CD14-positive monocyte (primary cell): ENCODE data around the gene UACA. TPM values are rescaled to one million over a fixed set of nuclear protein-coding genes. Genes with fewer than 3 reads are reported as not detected.

Experiments used
- DNase-seq, 3 donors: peaks; one replicate each; pipeline ENCODE4 v3.0.0-alpha.2; 2011 to 2022
- H2AFZ ChIP-seq: 2 replicates; pipeline ENCODE4 v1.6.0; 2012; ENCODE audit warnings: mild to moderate bottlenecking, low read depth, low read length, inconsistent platforms; ENCODE audit not compliant: insufficient read depth, poor library complexity, severe bottlenecking
- H3K27ac ChIP-seq, 2 donors: 1 replicate in 1 of 2; 2 replicates in 1 of 2; pipeline ENCODE4 v1.5.1; 2012 to 2013; ENCODE audit warnings: low read length in 2 of 2, control low read depth in 1 of 2, inconsistent platforms in 1 of 2, low read depth in 1 of 2, mild to moderate bottlenecking in 1 of 2
- H3K27me3 ChIP-seq, 2 donors: one replicate each; pipeline versions ENCODE4 v1.6.0 to v1.6.1; 2011 to 2013; ENCODE audit warnings: low read length in 2 of 2; ENCODE audit not compliant: control insufficient read depth in 2 of 2, insufficient read depth in 2 of 2
- H3K36me3 ChIP-seq, 2 donors: replicated peaks in 1 of 2; 1 replicate in 1 of 2; 2 replicates in 1 of 2; pipeline versions ENCODE4 v1.5.1 to v1.6.1; 2012 to 2013; ENCODE audit warnings: low read length in 2 of 2, control low read depth in 1 of 2, inconsistent platforms in 1 of 2, mild to moderate bottlenecking in 1 of 2; ENCODE audit not compliant: insufficient read depth in 2 of 2, control insufficient read depth in 1 of 2
- H3K4me1 ChIP-seq, 2 donors: 1 replicate in 1 of 2; 2 replicates in 1 of 2; pipeline versions ENCODE4 v1.5.1 to v1.6.1; 2012 to 2013; ENCODE audit warnings: low read length in 2 of 2, control low read depth in 1 of 2, inconsistent platforms in 1 of 2, mild to moderate bottlenecking in 1 of 2, moderate library complexity in 1 of 2; ENCODE audit not compliant: insufficient read depth in 2 of 2, control insufficient read depth in 1 of 2
- H3K4me2 ChIP-seq: replicated peaks from 2 replicates; pipeline ENCODE3; 2012; ENCODE audit warnings: low read length, moderate library complexity, mild to moderate bottlenecking; ENCODE audit not compliant: poor library complexity, severe bottlenecking; ENCODE audit errors: extremely low read depth
- H3K4me3 ChIP-seq, 3 experiments: fragments of 200-600 bp in 1 of 3; sonication (generic) in 1 of 3; replicated peaks in 1 of 3; 1 replicate in 2 of 3; 2 replicates in 1 of 3; pipeline ENCODE4 v1.5.1; 2011 to 2013; ENCODE audit warnings: low read length in 3 of 3, mild to moderate bottlenecking in 3 of 3, control low read depth in 2 of 3, low read depth in 2 of 3, inconsistent platforms in 1 of 3, moderate library complexity in 1 of 3
- H3K79me2 ChIP-seq: 2 replicates; pipeline ENCODE4 v1.6.0; 2012; ENCODE audit warnings: mild to moderate bottlenecking, control low read depth, inconsistent platforms, low read length, moderate library complexity; ENCODE audit not compliant: insufficient read depth
- H3K9ac ChIP-seq: 2 replicates; pipeline ENCODE4 v1.6.0; 2017; ENCODE audit warnings: low read length, mild to moderate bottlenecking; ENCODE audit not compliant: insufficient read depth, poor library complexity, severe bottlenecking
- H3K9me3 ChIP-seq, 2 donors: replicated peaks in 1 of 2; 1 replicate in 1 of 2; 2 replicates in 1 of 2; pipeline versions ENCODE4 v1.5.1 to v1.6.1; 2012 to 2013; ENCODE audit warnings: low read length in 2 of 2, control low read depth in 1 of 2; ENCODE audit not compliant: control insufficient read depth in 1 of 2, insufficient read depth in 1 of 2
- H4K20me1 ChIP-seq: 2 replicates; pipeline ENCODE4 v1.6.0; 2012; ENCODE audit warnings: mild to moderate bottlenecking, low read length, control low read depth, moderate library complexity; ENCODE audit not compliant: insufficient read depth
- H3K27ac Mint-ChIP-seq, 7 donors: one replicate each; pipeline ENCODE4 v1.8.0; 2020; ENCODE audit warnings: mild to moderate bottlenecking in 7 of 7, mixed read lengths in 7 of 7, moderate library complexity in 6 of 7, inconsistent platforms in 2 of 7
- H3K27me3 Mint-ChIP-seq, 3 donors: one replicate each; pipeline ENCODE4 v1.8.0; 2021 to 2022; ENCODE audit warnings: low read depth in 3 of 3, mild to moderate bottlenecking in 3 of 3, mixed read lengths in 3 of 3, moderate library complexity in 3 of 3, inconsistent platforms in 1 of 3
- H3K36me3 Mint-ChIP-seq, 2 donors: one replicate each; pipeline ENCODE4 v1.8.0; 2020; ENCODE audit warnings: mixed read lengths in 2 of 2, inconsistent platforms in 1 of 2, mild to moderate bottlenecking in 1 of 2
- H3K4me1 Mint-ChIP-seq: one replicate; pipeline ENCODE4 v1.8.0; 2020; ENCODE audit warnings: mild to moderate bottlenecking, mixed read lengths
- H3K4me3 Mint-ChIP-seq, 2 donors: one replicate each; pipeline ENCODE4 v1.8.0; 2020; ENCODE audit warnings: mild to moderate bottlenecking in 2 of 2, mixed read lengths in 2 of 2, moderate library complexity in 1 of 2
- H3K9me3 Mint-ChIP-seq, 7 donors: one replicate each; pipeline ENCODE4 v1.8.0; 2020 to 2022; ENCODE audit warnings: mixed read lengths in 7 of 7, mild to moderate bottlenecking in 6 of 7, moderate library complexity in 6 of 7, inconsistent platforms in 2 of 7
- CTCF ChIP-seq: fragments of 200-600 bp; IDR thresholded peaks from one replicate; pipeline ENCODE4 v1.8.0; 2022; ENCODE audit warnings: antibody characterized with exemption, mild to moderate bottlenecking
- WGBS: methylation state at CpG from one replicate; pipeline ENCODE4 v1.1.5; 2013; ENCODE audit warnings: missing lambda C conversion rate; ENCODE audit not compliant: insufficient coverage; 5-methylcytosine and 5-hydroxymethylcytosine counted together
- intact Hi-C, 2 donors: fragments of 100-400 bp; cut with micrococcal nuclease; formaldehyde crosslinking; loops; one replicate each; pipeline versions ENCODE4 v1.15.0 to v1.15.1; 2023
- polyA plus RNA-seq, 3 donors: library from polyadenylated mRNA; depleted of rRNA in 1 of 3; unstranded in 2 of 3; stranded (reverse) in 1 of 3; fragments of 300-500 nt in 2 of 3; fragments of >200 nt in 1 of 3; fragmentation: Illumina TruSeq in 2 of 3; gene quantifications; 1 replicate in 2 of 3; 2 replicates in 1 of 3; pipeline ENCODE4 v1.2.3, GENCODE V29; 2012 to 2021

UACA gene
- polyA plus RNA-seq, 3 donors = 1.7 to 3.1 (median 2.4) TPM

DNA sequence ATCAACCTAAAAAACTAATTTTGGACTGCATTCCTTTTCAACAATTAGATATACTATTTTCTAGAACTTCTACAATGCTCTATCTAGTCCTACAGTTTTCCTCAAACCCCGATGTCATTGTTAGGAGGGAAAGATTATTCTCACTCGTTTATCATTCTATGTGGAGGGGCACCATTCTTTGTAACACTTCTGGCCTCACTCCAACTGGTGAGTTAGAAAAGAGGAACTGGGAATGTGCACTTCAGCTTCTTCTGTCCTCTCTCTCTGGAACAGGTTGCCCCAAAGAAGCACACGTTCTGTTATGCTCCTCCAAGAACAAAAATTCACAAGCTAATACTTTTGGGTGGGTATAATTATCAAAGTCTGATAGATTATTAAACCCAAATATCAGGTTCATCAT lies 137.9 kb downstream of the UACA start:
- TF ChIP-seq CTCF = no peak
- H3K4me2 ChIP-seq = peak overlapping the region; percentile 41
- DNase-seq = peak; percentile 24 to 34 (median 30)
- Mint-ChIP-seq H3K27me3 (peaks cover 0 to 5% (median 1%) of the 10 kb centered on the region in 3 donors), H3K27ac (peak overlapping the region in 2 of 7 donors; percentile 2 to 13), H3K9me3 (peaks cover 5 to 15% (median 13%) of the 10 kb centered on the region in 7 donors), H3K36me3 (no peaks in the 10 kb centered on the region), H3K4me3 (peak overlapping the region in 1 of 2 donors; percentile 76), H3K4me1 (peaks cover 18% of the 10 kb centered on the region)
- H4K20me1 ChIP-seq = no peaks in the 10 kb centered on the region
- peaks cover 3 to 6% of the 10 kb centered on the region in 2 donors for H3K4me1 ChIP-seq
- no peaks in the 10 kb centered on the region for H3K27me3 ChIP-seq
- WGBS = no CpG with 5 or more reads among the region's 3 CpGs
- H3K4me3 ChIP-seq = peak overlapping the region in 1 of 3 experiments; percentile 29
- peaks cover 0 to 9% of the 10 kb centered on the region in 2 donors for H3K9me3 ChIP-seq
- intact Hi-C loops = no loop called here
- no peak overlapping the region for H3K27ac ChIP-seq
- no peak overlapping the region for H3K9ac ChIP-seq
- H3K36me3 ChIP-seq = no peaks in the 10 kb centered on the region
- H2AFZ ChIP-seq = no peak overlapping the region
- H3K79me2 ChIP-seq = no peaks in the 10 kb centered on the region

GRCh38 chr15:70625011-70625410 lies 138.3 kb downstream of the UACA start:
- no peak for DNase-seq
- Histone ChIP-seq H3K27me3 (no peaks in the 10 kb centered on the region), H3K36me3 (no peaks in the 10 kb centered on the region), H3K4me1 (peaks cover 3 to 6% of the 10 kb centered on the region in 2 donors), H3K4me2 (peak overlapping the region; percentile 41), H3K4me3 (peak overlapping the region in 1 of 3 experiments; percentile 29), H4K20me1 (no peaks in the 10 kb centered on the region), H3K9ac (no peak overlapping the region), H3K9me3 (peaks cover 0 to 9% of the 10 kb centered on the region in 2 donors), H2AFZ (no peak overlapping the region), H3K79me2 (no peaks in the 10 kb centered on the region), H3K27ac (no peak overlapping the region)
- Mint-ChIP-seq H3K27ac (peak overlapping the region in 2 of 7 donors; percentile 2 to 13), H3K36me3 (no peaks in the 10 kb centered on the region), H3K4me3 (no peak overlapping the region), H3K9me3 (peaks cover 5 to 15% (median 13%) of the 10 kb centered on the region in 7 donors), H3K4me1 (peaks cover 18% of the 10 kb centered on the region), H3K27me3 (peaks cover 0 to 5% (median 1%) of the 10 kb centered on the region in 3 donors)
- TF ChIP-seq CTCF = no peak
- intact Hi-C loops = no loop called here
